ENCODE results near the gene KLHL25. TPM values are rescaled to one million over a fixed set of nuclear protein-coding genes. Genes with fewer than 3 reads are reported as not detected.
A peak's percentile ranks its signal among the peaks of the same experiment; 100 is the strongest.

KLHL25 gene
- total RNA-seq, 2 experiments from 2014 or later: 4.3 to 4.5 TPM

DNA sequence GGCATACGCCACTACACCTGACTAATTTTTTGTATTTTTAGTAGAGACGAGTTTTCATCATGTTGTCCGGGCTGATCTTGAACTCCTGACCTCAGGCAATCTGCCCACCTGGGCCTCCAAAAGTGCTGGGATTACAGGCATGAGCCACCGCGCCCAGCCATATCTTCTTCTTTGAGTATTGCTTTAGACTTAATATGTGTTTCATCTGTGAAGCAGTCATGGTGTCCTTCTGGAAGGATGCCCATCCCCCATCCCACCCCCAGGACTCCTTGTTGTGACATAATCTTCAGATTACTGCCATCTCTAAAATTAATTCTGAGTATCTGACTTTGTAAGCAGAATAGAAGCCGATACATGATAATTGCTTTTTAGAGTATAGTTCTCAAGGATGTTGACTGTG is 57.7 kb downstream of the KLHL25 start:
- H3K27me3 Mint-ChIP-seq: no peaks in the 10 kb centered on the region
- H3K27ac Mint-ChIP-seq: no peak overlapping the region
- H3K4me1 Mint-ChIP-seq: no peaks in the 10 kb centered on the region
- no peak for ATAC-seq
- DNase-seq: no peak
- CTCF ChIA-PET: interaction anchor here (0.7 kb wide), 1 partner anchor 247 kb away, joined by 3 read pairs; no protein-coding TSS in a partner anchor
- H3K4me3 Mint-ChIP-seq: no peak overlapping the region
- peaks cover 9% of the 10 kb centered on the region for H3K9me3 Mint-ChIP-seq (ENCODE audit: low read depth)
- H3K36me3 Mint-ChIP-seq: peaks cover 53% of the 10 kb centered on the region

DNA sequence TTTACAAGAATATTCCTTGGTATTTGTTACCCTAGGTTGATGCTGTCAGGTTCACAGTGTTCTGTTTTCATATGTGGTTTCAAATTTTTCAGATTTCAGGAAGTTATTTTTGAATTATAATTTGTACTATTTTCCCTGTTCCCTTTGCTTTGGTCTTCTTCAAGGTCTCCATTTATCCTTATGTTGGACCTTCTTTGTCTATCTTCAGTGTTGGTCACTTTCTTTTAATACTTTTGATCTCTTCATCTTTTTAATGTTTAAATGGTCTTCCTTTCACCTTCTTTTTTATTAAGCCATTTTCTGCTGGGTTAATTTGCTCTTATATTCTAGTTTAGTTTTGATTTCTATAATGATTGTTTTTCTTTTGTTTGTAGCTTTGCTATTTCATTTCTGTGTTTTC is 61.3 kb downstream of the KLHL25 start:
- DNase-seq: no peak

DNA sequence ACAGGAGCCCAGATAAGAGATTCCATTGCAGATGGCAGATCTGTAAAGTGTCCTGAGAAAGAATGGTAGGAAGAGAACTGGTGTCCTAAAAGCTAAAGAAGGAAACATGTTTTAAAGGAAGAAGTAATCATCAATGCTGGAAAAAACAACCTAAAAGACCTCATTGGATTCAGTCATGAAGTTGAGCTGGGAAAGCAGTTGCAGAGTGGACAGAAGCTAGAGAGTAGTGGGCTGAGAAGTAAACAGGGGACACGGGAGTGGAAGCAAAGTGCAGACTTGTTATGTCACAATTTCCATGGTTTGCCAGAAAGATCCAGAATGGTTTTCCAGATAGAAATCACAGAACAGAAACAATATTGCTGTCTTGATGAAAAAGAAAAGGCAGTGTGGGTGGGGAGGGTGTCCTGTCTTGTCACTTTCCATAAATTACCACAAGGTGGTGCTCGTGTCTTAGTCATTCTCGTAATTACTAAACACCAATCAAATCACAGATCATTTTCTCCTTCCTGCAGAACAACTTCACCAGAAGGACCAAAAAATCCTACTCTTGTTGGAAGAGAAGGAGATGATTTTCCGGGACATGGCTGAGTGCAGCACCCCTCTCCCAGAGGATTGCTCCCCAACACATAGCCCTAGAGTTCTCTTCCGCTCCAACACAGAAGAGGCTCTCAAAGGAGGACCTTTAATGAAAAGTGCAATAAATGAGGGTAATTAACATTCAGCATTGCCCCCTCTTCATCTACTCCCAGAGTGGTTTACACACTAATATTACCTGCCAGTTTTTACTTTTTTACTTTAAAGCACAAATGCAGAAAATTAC is 64.5 kb downstream of the KLHL25 start:
- DNase-seq (peak; percentile 56), ATAC-seq (peak; percentile 88)
- peaks cover 9% of the 10 kb centered on the region for H3K9me3 Mint-ChIP-seq (ENCODE audit: low read depth)
- peak overlapping the region; percentile 61 for H3K27ac Mint-ChIP-seq
- H3K36me3 Mint-ChIP-seq: peaks cover 73% of the 10 kb centered on the region
- H3K4me3 Mint-ChIP-seq: no peak overlapping the region
- CTCF ChIA-PET: interaction anchor here (0.7 to 5.1 kb wide), 21 partner anchors 8 to 434 kb away, joined by 3 to 43 read pairs (median 4); no protein-coding TSS in a partner anchor
- H3K27me3 Mint-ChIP-seq: no peaks in the 10 kb centered on the region
- peaks cover 11% of the 10 kb centered on the region for H3K4me1 Mint-ChIP-seq

More for the DNA sequence above, 61.3 kb downstream of the KLHL25 start:
- Mint-ChIP-seq H3K27me3 (no peaks in the 10 kb centered on the region), H3K36me3 (peaks cover 65% of the 10 kb centered on the region), H3K9me3 (ENCODE audit: low read depth) (peaks cover 9% of the 10 kb centered on the region), H3K27ac (no peak overlapping the region), H3K4me1 (peaks cover 11% of the 10 kb centered on the region), H3K4me3 (no peak overlapping the region)
- CTCF ChIA-PET: interaction anchor here (0.9 to 5.1 kb wide), 2 partner anchors 91 to 108 kb away, joined by 3 to 43 read pairs; no protein-coding TSS in a partner anchor
- ATAC-seq: no peak

DNA sequence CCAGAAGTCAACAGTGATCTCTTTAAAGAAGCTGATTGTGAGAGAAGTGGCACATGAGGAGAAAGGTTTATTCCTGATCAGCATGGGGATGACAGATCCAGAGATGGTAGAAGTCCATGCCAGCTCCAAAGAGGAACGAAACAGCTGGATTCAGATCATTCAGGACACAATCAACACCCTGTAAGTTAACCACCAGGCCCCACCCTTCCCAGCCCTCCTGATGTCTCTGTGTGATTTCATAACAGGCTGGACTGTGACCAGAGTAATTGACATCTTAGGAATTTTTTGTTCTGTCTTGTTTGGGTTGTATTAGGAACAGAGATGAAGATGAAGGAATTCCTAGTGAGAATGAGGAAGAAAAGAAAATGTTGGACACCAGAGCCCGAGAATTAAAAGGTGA is 67.7 kb downstream of the KLHL25 start:
- Mint-ChIP-seq H3K27me3 (no peaks in the 10 kb centered on the region), H3K9me3 (ENCODE audit: low read depth) (no peaks in the 10 kb centered on the region), H3K36me3 (peaks cover 69% of the 10 kb centered on the region), H3K4me3 (no peak overlapping the region), H3K27ac (no peak overlapping the region), H3K4me1 (peaks cover 31% of the 10 kb centered on the region)
- no peak for ATAC-seq
- no peak for DNase-seq
- CTCF ChIA-PET: interaction anchor here (2.2 kb wide), 1 partner anchor 114 kb away, joined by 7 read pairs; no protein-coding TSS in a partner anchor

DNA sequence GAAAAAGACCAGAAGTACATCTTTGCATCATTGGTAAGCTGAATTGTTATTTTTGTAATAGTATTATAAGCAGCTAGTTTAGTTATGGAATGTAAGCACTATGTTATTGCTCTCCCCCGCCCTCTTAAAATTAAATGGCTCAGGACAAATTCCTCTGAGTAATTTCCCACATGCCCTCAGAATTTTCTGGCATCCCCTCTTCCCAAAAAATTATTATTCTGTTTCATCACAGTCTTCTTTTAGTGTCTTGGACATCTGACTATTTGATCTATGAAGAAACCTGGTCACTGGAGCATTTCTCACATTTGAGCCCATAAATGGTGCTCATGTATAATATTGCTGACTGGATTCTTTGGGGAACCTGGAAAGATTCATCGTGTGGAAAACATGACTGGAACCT is 68.3 kb downstream of the KLHL25 start:
- H3K27me3 Mint-ChIP-seq: no peaks in the 10 kb centered on the region
- no peak for DNase-seq
- no peak for ATAC-seq
- no peak overlapping the region for H3K4me3 Mint-ChIP-seq
- peaks cover 31% of the 10 kb centered on the region for H3K4me1 Mint-ChIP-seq
- no peak overlapping the region for H3K27ac Mint-ChIP-seq
- no peaks in the 10 kb centered on the region for H3K9me3 Mint-ChIP-seq (ENCODE audit: low read depth)
- H3K36me3 Mint-ChIP-seq: peaks cover 72% of the 10 kb centered on the region
- CTCF ChIA-PET: interaction anchor here (1.4 kb wide), 1 partner anchor 16 kb away, joined by 3 read pairs; no protein-coding TSS in a partner anchor

DNA sequence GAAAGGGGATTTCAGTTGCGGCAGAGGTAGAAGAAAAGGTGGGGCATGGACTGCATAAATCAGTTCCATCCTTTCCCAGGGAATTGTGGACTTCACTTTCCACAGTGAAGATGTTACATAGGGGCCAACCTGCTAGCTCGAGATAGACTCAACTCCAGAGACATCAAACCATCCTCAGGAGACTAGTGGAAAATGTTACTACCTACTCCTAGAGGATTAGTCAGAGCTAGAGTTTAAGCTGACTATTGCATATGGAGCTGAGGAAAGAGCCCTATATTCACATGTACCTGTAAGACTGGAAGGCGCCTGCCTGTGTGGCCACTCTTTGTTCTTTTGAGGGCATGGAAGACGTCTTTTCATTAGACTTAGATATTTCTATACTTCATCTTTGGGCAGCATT is 69.2 kb downstream of the KLHL25 start:
- no peak overlapping the region for H3K4me3 Mint-ChIP-seq
- H3K27me3 Mint-ChIP-seq: no peaks in the 10 kb centered on the region
- ATAC-seq: no peak
- H3K36me3 Mint-ChIP-seq: peaks cover 71% of the 10 kb centered on the region
- H3K4me1 Mint-ChIP-seq: peaks cover 35% of the 10 kb centered on the region
- DNase-seq: no peak
- CTCF ChIA-PET: interaction anchor here (1.4 to 2.3 kb wide), 2 partner anchors 13 to 15 kb away, joined by 3 to 9 read pairs; no protein-coding TSS in a partner anchor
- no peaks in the 10 kb centered on the region for H3K9me3 Mint-ChIP-seq (ENCODE audit: low read depth)
- H3K27ac Mint-ChIP-seq: no peak overlapping the region

DNA sequence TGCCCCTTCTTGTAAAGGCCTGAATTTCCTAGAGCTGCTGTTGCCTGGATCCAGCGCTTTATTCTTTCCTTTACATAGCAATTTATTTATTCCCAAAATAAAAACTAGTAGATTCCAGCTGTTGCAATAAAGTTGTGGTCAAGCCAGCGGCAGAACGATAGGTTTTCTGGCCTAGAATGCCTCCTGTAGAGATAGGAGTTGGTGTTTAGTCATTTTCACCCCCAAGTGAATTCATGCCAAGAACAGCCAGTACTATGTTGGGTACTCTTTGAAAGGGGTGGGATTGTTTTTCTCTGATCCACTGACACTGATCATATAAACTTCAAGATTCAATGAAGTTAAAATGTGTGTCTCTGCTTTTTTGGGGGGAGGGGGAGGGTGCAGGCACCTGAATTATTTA is 69.7 kb downstream of the KLHL25 start:
- H3K4me1 Mint-ChIP-seq: peaks cover 30% of the 10 kb centered on the region
- no peaks in the 10 kb centered on the region for H3K9me3 Mint-ChIP-seq (ENCODE audit: low read depth)
- DNase-seq (no peak), ATAC-seq (no peak)
- no peak overlapping the region for H3K4me3 Mint-ChIP-seq
- no peak overlapping the region for H3K27ac Mint-ChIP-seq
- H3K36me3 Mint-ChIP-seq: peaks cover 69% of the 10 kb centered on the region
- H3K27me3 Mint-ChIP-seq: no peaks in the 10 kb centered on the region
- CTCF ChIA-PET: interaction anchor here (1.1 to 2.3 kb wide), 2 partner anchors 12 to 117 kb away, joined by 3 to 9 read pairs; no protein-coding TSS in a partner anchor

DNA sequence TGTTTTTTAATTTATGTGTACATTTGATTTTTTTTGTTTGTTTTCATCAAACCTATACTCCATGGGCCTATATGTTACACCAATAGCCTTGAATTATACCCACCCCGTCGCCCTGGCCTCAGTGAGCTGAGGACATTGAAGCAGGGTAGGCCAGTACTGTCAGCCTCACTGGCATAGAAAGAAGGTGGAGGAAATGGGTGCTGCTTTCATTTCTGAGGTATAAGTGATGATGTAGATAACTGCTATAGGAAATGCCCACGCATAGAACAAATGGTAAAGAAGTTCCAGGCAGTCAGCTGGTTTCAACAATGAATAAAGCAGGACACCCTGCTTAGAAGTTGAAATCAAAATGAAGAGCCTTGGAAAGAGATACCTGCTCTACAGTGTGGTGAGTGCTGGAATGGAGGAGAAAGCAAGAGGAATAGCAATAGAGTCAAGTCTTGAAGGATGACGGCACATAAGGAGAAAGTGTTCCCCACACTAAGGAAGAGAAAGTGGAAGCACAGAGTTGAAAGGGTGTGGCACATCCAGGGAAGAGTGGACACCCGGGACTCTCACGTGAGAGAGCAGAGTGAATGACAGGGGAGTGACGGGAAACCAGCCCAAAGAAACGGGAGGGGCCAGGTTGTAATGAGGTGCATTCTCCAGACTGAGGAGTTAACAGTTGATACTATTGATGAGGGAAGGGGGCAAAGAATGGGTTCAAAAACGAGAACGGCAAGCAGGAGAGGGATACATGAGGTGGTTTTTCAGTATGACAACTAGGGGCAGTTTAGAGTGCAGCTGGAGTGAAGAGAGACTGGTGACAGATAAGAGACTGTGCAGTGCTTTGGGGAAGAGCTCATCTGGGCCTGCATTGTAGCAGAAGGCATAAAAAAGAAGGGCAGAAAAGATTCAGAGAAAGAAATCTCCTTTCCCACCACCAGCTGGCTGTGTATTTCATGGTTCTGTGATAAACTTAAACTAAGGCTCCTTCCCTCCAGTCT is 70.5 kb downstream of the KLHL25 start:
- CTCF ChIA-PET: interaction anchor here (1.1 to 2.3 kb wide), 2 partner anchors 12 to 118 kb away, joined by 3 to 9 read pairs; no protein-coding TSS in a partner anchor
- peak; percentile 63 for ATAC-seq
- Mint-ChIP-seq H3K27ac (peak overlapping the region; percentile 80), H3K4me3 (peak overlapping the region; percentile 4), H3K4me1 (peaks cover 27% of the 10 kb centered on the region), H3K27me3 (no peaks in the 10 kb centered on the region), H3K9me3 (ENCODE audit: low read depth) (no peaks in the 10 kb centered on the region), H3K36me3 (peaks cover 71% of the 10 kb centered on the region)
- no peak for DNase-seq

DNA sequence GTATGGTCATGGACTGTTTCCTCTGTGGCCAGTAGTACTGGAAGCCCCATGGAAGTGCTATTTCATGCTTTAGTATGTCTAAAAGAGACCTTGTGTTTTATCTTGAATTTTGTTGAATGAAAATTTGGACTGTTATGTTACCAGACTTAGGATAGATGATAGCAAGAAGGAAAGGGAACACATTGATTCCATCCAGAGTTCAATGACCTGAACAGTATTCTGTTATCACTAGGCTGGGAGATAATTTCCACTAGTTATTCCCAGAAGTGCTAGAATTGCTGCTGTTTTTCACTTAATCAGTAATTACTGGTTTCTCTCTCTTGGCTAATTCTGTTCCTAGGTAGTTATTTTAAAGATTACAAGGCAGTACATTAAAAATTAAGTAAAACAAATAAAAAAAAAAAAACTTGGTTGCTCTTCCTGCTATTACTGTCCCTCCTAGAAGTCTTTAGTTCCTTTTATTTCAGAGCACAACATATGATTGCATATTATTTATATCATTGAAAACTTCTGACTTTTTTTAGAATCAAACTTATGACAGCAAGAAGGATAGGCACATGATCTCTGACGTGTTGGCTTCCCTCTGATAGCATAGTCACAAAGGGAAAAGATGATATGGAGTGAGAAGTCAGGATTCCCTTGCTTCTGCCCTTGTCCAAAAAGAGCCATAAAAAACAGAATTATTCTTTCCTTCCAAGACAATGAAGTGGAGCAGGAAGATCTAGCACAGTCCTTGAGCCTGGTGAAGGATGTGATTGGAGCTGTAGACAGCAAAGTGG is 72.2 kb downstream of the KLHL25 start:
- H3K9me3 Mint-ChIP-seq (ENCODE audit: low read depth): no peaks in the 10 kb centered on the region
- DNase-seq (no peak), ATAC-seq (no peak)
- H3K4me1 Mint-ChIP-seq: peaks cover 28% of the 10 kb centered on the region
- H3K4me3 Mint-ChIP-seq: no peak overlapping the region
- peaks cover 78% of the 10 kb centered on the region for H3K36me3 Mint-ChIP-seq
- peak overlapping the region; percentile 3 for H3K27ac Mint-ChIP-seq
- CTCF ChIA-PET: no interaction called here
- no peaks in the 10 kb centered on the region for H3K27me3 Mint-ChIP-seq

DNA sequence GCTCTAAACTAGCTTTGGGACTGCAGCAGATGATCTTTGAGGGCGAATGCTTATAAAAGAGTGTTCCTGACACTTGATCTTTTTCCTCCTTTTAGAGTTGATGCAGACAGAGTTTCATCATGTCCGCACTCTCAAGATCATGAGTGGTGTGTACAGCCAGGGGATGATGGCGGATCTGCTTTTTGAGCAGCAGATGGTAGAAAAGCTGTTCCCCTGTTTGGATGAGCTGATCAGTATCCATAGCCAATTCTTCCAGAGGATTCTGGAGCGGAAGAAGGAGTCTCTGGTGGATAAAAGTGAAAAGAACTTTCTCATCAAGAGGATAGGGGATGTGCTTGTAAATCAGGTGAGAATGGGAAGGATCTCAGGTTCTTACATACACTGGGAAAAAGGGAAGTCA is 75.7 kb downstream of the KLHL25 start:
- Mint-ChIP-seq H3K9me3 (ENCODE audit: low read depth) (no peaks in the 10 kb centered on the region), H3K4me3 (no peak overlapping the region), H3K27me3 (no peaks in the 10 kb centered on the region), H3K27ac (no peak overlapping the region), H3K36me3 (peaks cover 80% of the 10 kb centered on the region), H3K4me1 (peaks cover 30% of the 10 kb centered on the region)
- DNase-seq (no peak), ATAC-seq (no peak)
- CTCF ChIA-PET: interaction anchor here (1.0 to 1.8 kb wide), 3 partner anchors 10 to 122 kb away, joined by 3 to 12 read pairs (median 4); no protein-coding TSS in a partner anchor

DNA sequence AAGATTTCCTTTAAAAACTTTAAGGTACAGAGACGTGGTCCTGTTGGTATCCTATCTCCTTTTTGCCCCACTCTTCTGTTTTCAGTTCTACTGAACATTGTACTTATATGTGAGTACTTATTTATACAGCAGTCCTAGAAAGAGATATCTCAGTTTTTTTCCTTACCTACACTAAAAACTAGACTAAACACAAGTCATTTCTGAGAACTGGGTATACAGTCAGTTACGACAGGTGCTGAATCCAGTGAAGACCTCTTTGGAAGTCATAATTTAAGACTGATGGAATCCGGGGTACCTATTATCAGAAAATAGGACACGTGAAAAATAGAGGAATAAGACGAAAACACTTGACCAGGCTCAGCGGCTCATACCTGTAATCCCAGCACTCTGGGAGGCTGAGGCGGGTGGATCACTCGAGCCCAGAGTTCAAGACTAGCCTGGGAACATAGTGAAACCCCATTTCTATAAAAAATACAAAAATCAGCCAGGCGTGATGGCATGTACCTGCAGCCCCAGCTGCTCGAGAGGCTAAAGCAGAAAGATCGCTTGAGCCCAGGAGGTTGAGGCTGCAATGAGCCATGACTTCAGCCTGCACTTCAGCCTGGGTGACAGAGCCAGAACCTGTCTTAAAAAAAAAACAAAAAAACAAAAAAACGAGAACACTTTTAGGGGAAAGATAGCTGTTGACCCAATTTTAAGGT is 76.3 kb downstream of the KLHL25 start:
- Mint-ChIP-seq H3K4me3 (no peak overlapping the region), H3K4me1 (peaks cover 29% of the 10 kb centered on the region), H3K9me3 (ENCODE audit: low read depth) (no peaks in the 10 kb centered on the region), H3K27ac (no peak overlapping the region), H3K27me3 (no peaks in the 10 kb centered on the region), H3K36me3 (peaks cover 82% of the 10 kb centered on the region)
- no peak for DNase-seq
- CTCF ChIA-PET: interaction anchor here (1.0 to 1.1 kb wide), 2 partner anchors 11 to 123 kb away, joined by 3 to 4 read pairs; no protein-coding TSS in a partner anchor
- no peak for ATAC-seq

DNA sequence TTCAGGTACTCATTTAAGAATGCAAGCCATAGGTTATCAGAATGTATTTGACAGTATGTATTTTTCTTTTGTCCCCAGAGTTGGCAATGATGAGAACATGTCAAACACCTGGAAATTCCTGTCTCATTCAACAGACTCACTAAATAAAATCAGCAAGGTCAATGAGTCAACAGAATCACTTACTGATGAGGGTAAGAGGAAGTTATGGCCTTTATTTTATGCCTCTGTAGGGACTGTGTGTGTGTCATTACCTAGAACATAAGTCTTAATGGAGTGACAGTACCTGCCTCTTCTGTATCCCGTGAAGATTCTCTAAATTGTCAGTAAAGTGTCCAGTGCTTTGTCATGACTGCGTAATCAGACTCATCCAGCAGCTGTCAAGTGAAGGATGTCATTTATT is 77.5 kb downstream of the KLHL25 start:
- no peak overlapping the region for H3K27ac Mint-ChIP-seq
- no peaks in the 10 kb centered on the region for H3K9me3 Mint-ChIP-seq (ENCODE audit: low read depth)
- ATAC-seq: no peak
- no peak overlapping the region for H3K4me3 Mint-ChIP-seq
- no peaks in the 10 kb centered on the region for H3K27me3 Mint-ChIP-seq
- peaks cover 24% of the 10 kb centered on the region for H3K4me1 Mint-ChIP-seq
- peaks cover 81% of the 10 kb centered on the region for H3K36me3 Mint-ChIP-seq
- CTCF ChIA-PET: no interaction called here
- no peak for DNase-seq
